ENCODE data around the gene IFI27L2.

GRCh38 chr14:94145902-94146527 lies 16.6 kb upstream of the IFI27L2 start:
- TF ChIP-seq CTCF (IDR thresholded peaks at IDR 0.05; ENCODE audit: low read depth, low read length) (no peak), EZH2phosphoT487 (IDR thresholded peaks at IDR 0.05; ENCODE audit: low read depth) (no peak)

All from OCI-LY3 (cell line).